ENCODE results near the gene FOXL3. TPM values are rescaled to one million over a fixed set of nuclear protein-coding genes. Genes with fewer than 3 reads are reported as not detected.
"Not testable (repeated sequence)": the region's sequence is repeated elsewhere in the genome, so short reads cannot be mapped to it uniquely, and the experiment has no call there.

The FOXL3 gene
- total RNA-seq, 2 donors from 2014 or later, result not detected

GRCh38 chr7:293681-294439 lies 3.9 kb downstream of the FOXL3 start:
- Mint-ChIP-seq H3K4me3 (no peak overlapping the region), H3K27ac (no peak overlapping the region), H3K27me3 (peaks cover 35% of the 10 kb centered on the region), H3K4me1 (no peaks in the 10 kb centered on the region), H3K36me3 (ENCODE audit: low read depth) (no peaks in the 10 kb centered on the region)
- DNase-seq (no peak), ATAC-seq (no peak)
- H3K9me3 ChIP-seq (ENCODE audit: control insufficient read depth, low read length, poor library complexity, severe bottlenecking), result no peaks in the 10 kb centered on the region

- no peak for DNase-seq
- no peak for ATAC-seq
These were observed 4.6 kb downstream of the FOXL3 start for GRCh38 chr7:294440-295154.

GRCh38 chr7:295155-296154 lies 5.5 kb downstream of the FOXL3 start:
- H3K27me3 Mint-ChIP-seq, result peaks cover 31% of the 10 kb centered on the region
- no peaks in the 10 kb centered on the region for H3K36me3 Mint-ChIP-seq (ENCODE audit: low read depth)
- no peak overlapping the region for H3K4me3 Mint-ChIP-seq
- DNase-seq (no peak), ATAC-seq (no peak)
- no peaks in the 10 kb centered on the region for H3K9me3 ChIP-seq (ENCODE audit: control insufficient read depth, low read length, poor library complexity, severe bottlenecking)
- no peaks in the 10 kb centered on the region for H3K4me1 Mint-ChIP-seq
- no peak overlapping the region for H3K27ac Mint-ChIP-seq

More at GRCh38 chr7:294440-295154, 4.6 kb downstream of the FOXL3 start:
- Mint-ChIP-seq H3K36me3 (ENCODE audit: low read depth) (no peaks in the 10 kb centered on the region), H3K4me3 (no peak overlapping the region), H3K4me1 (no peaks in the 10 kb centered on the region), H3K27ac (no peak overlapping the region), H3K27me3 (peaks cover 31% of the 10 kb centered on the region)
- no peaks in the 10 kb centered on the region for H3K9me3 ChIP-seq (ENCODE audit: control insufficient read depth, low read length, poor library complexity, severe bottlenecking)

GRCh38 chr7:296373-296945 lies 6.5 kb downstream of the FOXL3 start:
- Mint-ChIP-seq H3K36me3 (ENCODE audit: low read depth) (no peaks in the 10 kb centered on the region), H3K4me1 (no peaks in the 10 kb centered on the region), H3K4me3 (no peak overlapping the region), H3K27ac (no peak overlapping the region), H3K27me3 (peaks cover 30% of the 10 kb centered on the region)
- ATAC-seq (no peak), DNase-seq (no peak)
- H3K9me3 ChIP-seq (ENCODE audit: control insufficient read depth, low read length, poor library complexity, severe bottlenecking), result no peaks in the 10 kb centered on the region

GRCh38 chr7:297141-297540 lies 7.2 kb downstream of the FOXL3 start:
- not testable (repeated sequence) for DNase-seq; ATAC-seq; H3K27ac Mint-ChIP-seq; H3K9me3 ChIP-seq (ENCODE audit: control insufficient read depth, low read length, poor library complexity, severe bottlenecking); H3K4me3 Mint-ChIP-seq; H3K4me1 Mint-ChIP-seq; H3K36me3 Mint-ChIP-seq (ENCODE audit: low read depth)
- H3K27me3 Mint-ChIP-seq, result peaks cover 24% of the 10 kb centered on the region

GRCh38 chr7:297611-298374 lies 7.8 kb downstream of the FOXL3 start:
- Mint-ChIP-seq H3K27me3 (peaks cover 17% of the 10 kb centered on the region), H3K4me1 (no peaks in the 10 kb centered on the region), H3K36me3 (ENCODE audit: low read depth) (no peaks in the 10 kb centered on the region), H3K4me3 (no peak overlapping the region), H3K27ac (no peak overlapping the region)
- H3K9me3 ChIP-seq (ENCODE audit: control insufficient read depth, low read length, poor library complexity, severe bottlenecking), result no peaks in the 10 kb centered on the region
- ATAC-seq, result no peak
- no peak for DNase-seq

GRCh38 chr7:298375-298702 lies 8.4 kb downstream of the FOXL3 start:
- Mint-ChIP-seq H3K4me1 (no peaks in the 10 kb centered on the region), H3K27me3 (peaks cover 14% of the 10 kb centered on the region), H3K27ac (no peak overlapping the region), H3K36me3 (ENCODE audit: low read depth) (no peaks in the 10 kb centered on the region), H3K4me3 (no peak overlapping the region)
- H3K9me3 ChIP-seq (ENCODE audit: control insufficient read depth, low read length, poor library complexity, severe bottlenecking), result no peaks in the 10 kb centered on the region
- DNase-seq (no peak), ATAC-seq (no peak)

GRCh38 chr7:298743-299142 lies 8.8 kb downstream of the FOXL3 start:
- DNase-seq, result no peak
- no peaks in the 10 kb centered on the region for H3K36me3 Mint-ChIP-seq (ENCODE audit: low read depth)
- peaks cover 15% of the 10 kb centered on the region for H3K27me3 Mint-ChIP-seq
- H3K9me3 ChIP-seq (ENCODE audit: control insufficient read depth, low read length, poor library complexity, severe bottlenecking), result no peaks in the 10 kb centered on the region
- no peak overlapping the region for H3K27ac Mint-ChIP-seq
- ATAC-seq, result no peak
- no peak overlapping the region for H3K4me3 Mint-ChIP-seq
- H3K4me1 Mint-ChIP-seq, result no peaks in the 10 kb centered on the region

- H3K27ac Mint-ChIP-seq, result no peak overlapping the region
- no peaks in the 10 kb centered on the region for H3K36me3 Mint-ChIP-seq (ENCODE audit: low read depth)
- H3K9me3 ChIP-seq (ENCODE audit: control insufficient read depth, low read length, poor library complexity, severe bottlenecking), result no peaks in the 10 kb centered on the region
- H3K27me3 Mint-ChIP-seq, result peaks cover 14% of the 10 kb centered on the region
- no peak for ATAC-seq
- DNase-seq, result no peak
- no peak overlapping the region for H3K4me3 Mint-ChIP-seq
- no peaks in the 10 kb centered on the region for H3K4me1 Mint-ChIP-seq
These were observed 9.2 kb downstream of the FOXL3 start for GRCh38 chr7:299169-299568.

- H3K36me3 Mint-ChIP-seq (ENCODE audit: low read depth), result no peaks in the 10 kb centered on the region
- no peak overlapping the region for H3K27ac Mint-ChIP-seq
- no peaks in the 10 kb centered on the region for H3K9me3 ChIP-seq (ENCODE audit: control insufficient read depth, low read length, poor library complexity, severe bottlenecking)
- no peak overlapping the region for H3K4me3 Mint-ChIP-seq
- H3K4me1 Mint-ChIP-seq, result no peaks in the 10 kb centered on the region
- DNase-seq, result no peak
- no peak for ATAC-seq
- H3K27me3 Mint-ChIP-seq, result peaks cover 10% of the 10 kb centered on the region
These were observed 9.7 kb downstream of the FOXL3 start for GRCh38 chr7:299628-300027.

GRCh38 chr7:300048-300447 lies 10.1 kb downstream of the FOXL3 start:
- peaks cover 5% of the 10 kb centered on the region for H3K27me3 Mint-ChIP-seq

GRCh38 chr7:300546-301290 lies 10.7 kb downstream of the FOXL3 start:
- Mint-ChIP-seq H3K4me3 (no peak overlapping the region), H3K27ac (no peak overlapping the region), H3K4me1 (no peaks in the 10 kb centered on the region), H3K36me3 (ENCODE audit: low read depth) (no peaks in the 10 kb centered on the region), H3K27me3 (peaks cover 5% of the 10 kb centered on the region)
- ATAC-seq, result no peak
- H3K9me3 ChIP-seq (ENCODE audit: control insufficient read depth, low read length, poor library complexity, severe bottlenecking), result no peaks in the 10 kb centered on the region
- no peak for DNase-seq

More at GRCh38 chr7:300048-300447, 10.1 kb downstream of the FOXL3 start:
- no peaks in the 10 kb centered on the region for H3K9me3 ChIP-seq (ENCODE audit: control insufficient read depth, low read length, poor library complexity, severe bottlenecking)
- H3K4me3 Mint-ChIP-seq, result no peak overlapping the region
- no peaks in the 10 kb centered on the region for H3K4me1 Mint-ChIP-seq
- ATAC-seq (no peak), DNase-seq (no peak)
- no peak overlapping the region for H3K27ac Mint-ChIP-seq
- H3K36me3 Mint-ChIP-seq (ENCODE audit: low read depth), result no peaks in the 10 kb centered on the region

Data from T-helper 17 cell (primary cell).